ENCODE results near the gene ARL6IP5. TPM values are rescaled to one million over a fixed set of nuclear protein-coding genes. Genes with fewer than 3 reads are reported as not detected.

The ARL6IP5 gene
- total and polyA plus RNA-seq, 2 of the 13 experiments (the other 11 are each of a cell fraction or from before 2014, with no cell fraction given) = 23.7 to 29.6 TPM

- TF ChIP-seq SMYD3 (CRISPR knock-in tag; IDR thresholded peaks at IDR 0.05) (no peak), ZNF724P (CRISPR knock-in tag; IDR thresholded peaks at IDR 0.05; ENCODE audit: borderline replicate concordance) (no peak), GABPA (IDR thresholded peaks at IDR 0.05; ENCODE audit: low read depth, low read length) (no peak), GABPA (CRISPR knock-in tag; IDR thresholded peaks at IDR 0.05; ENCODE audit: low read depth) (no peak), STAG1 (CRISPR knock-in tag; IDR thresholded peaks at IDR 0.05) (no peak), PCBP1 (IDR thresholded peaks at IDR 0.05; ENCODE audit: borderline replicate concordance, low read depth, low read length) (no peak), NCOA1 (CRISPR knock-in tag; IDR thresholded peaks at IDR 0.05) (no peak), EHMT2 (IDR thresholded peaks at IDR 0.05; ENCODE audit: borderline replicate concordance, low read depth, low read length) (no peak), SMC3 (IDR thresholded peaks at IDR 0.05; ENCODE audit: low read length) (no peak)
Observed at GRCh38 chr3:69103123-69103522, 18.4 kb downstream of the ARL6IP5 start (continued).

GRCh38 chr3:69104586-69104985 is 19.8 kb downstream of the ARL6IP5 start:
- Histone ChIP-seq H2AFZ (ENCODE audit: low read length) (no peak overlapping the region), H3K9me3 (ENCODE audit: low read length) (no peaks in the 10 kb centered on the region), H3K79me2 (ENCODE audit: insufficient read depth, low read length) (no peaks in the 10 kb centered on the region), H4K20me1 (ENCODE audit: insufficient read depth, low read length) (no peaks in the 10 kb centered on the region), H3K4me1 (ENCODE audit: insufficient read depth, low read length) (no peaks in the 10 kb centered on the region), H3K4me2 (ENCODE audit: low read depth, low read length) (no peak overlapping the region), H3K9ac (ENCODE audit: insufficient read depth, low read depth, low read length) (no peak overlapping the region), H3K4me3 (replicated peaks in 1 of 3; ENCODE audit: insufficient read depth in 1 of 3, low read depth in 2 of 3, low read length in 3 of 3) (no peak overlapping the region), H3K36me3 (replicated peaks in 1 of 2; ENCODE audit: control insufficient read depth in 1 of 2, insufficient read depth in 2 of 2, low read length in 2 of 2) (peaks cover 2 to 19% of the 10 kb centered on the region in 2 experiments; a peak in 3 of 5 replicates), H3K27me3 (ENCODE audit: control insufficient read depth in 1 of 2, insufficient read depth in 2 of 2, low read length in 2 of 2) (no peaks in the 10 kb centered on the region), H3K27ac (ENCODE audit: extremely low read length, insufficient read depth, low read length) (no peak overlapping the region)
- 97% methylated on average over 8 of the region's 8 CpGs for WGBS (ENCODE audit: low lambda C conversion rate)
- no peak for FAIRE-seq
- intact Hi-C loops (cut with micrococcal nuclease; ENCODE audit: unreplicated experiment) = no loop called here
- ChIA-PET CTCF (ENCODE audit: low intra/inter-chr PET ratio, low total read pairs) (no interaction called here), POLR2A (no interaction called here)
- BruUV-seq (replicated peaks) = TSS peak; percentile 50
- in situ Hi-C loops (cut with HindIII; ENCODE audit: extremely low pct_ligation_motif_present, low pct_unique_long_range_greater_than_20kb) = loop anchor here (25.0 kb wide), 1 partner anchor 558 kb away; no protein-coding TSS in a partner anchor
- TF ChIP-seq ZNF17 (CRISPR knock-in tag; IDR thresholded peaks at IDR 0.05) = no peak
- no peak for ATAC-seq
- no peak for DNase-seq (ENCODE audit: low spot score)

Measured in HepG2 (cell line).